Measurements from ENCODE around the gene MT4.
"Not testable (repeated sequence)": the region's sequence is repeated elsewhere in the genome, so short reads cannot be mapped to it uniquely, and the experiment has no call there.

The MT4 gene

GRCh38 chr16:56580391-56581048, 15.6 kb downstream of the MT4 start:
- no peaks in the 10 kb centered on the region for H3K36me3 Mint-ChIP-seq (ENCODE audit: low read depth)
- H3K27me3 Mint-ChIP-seq, result no peaks in the 10 kb centered on the region
- H3K9me3 Mint-ChIP-seq, result no peaks in the 10 kb centered on the region
- ATAC-seq, result no peak
- no peak overlapping the region for H3K4me3 Mint-ChIP-seq
- no peak overlapping the region for H3K27ac Mint-ChIP-seq
- peaks cover 3% of the 10 kb centered on the region for H3K4me1 Mint-ChIP-seq
- no peak for DNase-seq

DNA sequence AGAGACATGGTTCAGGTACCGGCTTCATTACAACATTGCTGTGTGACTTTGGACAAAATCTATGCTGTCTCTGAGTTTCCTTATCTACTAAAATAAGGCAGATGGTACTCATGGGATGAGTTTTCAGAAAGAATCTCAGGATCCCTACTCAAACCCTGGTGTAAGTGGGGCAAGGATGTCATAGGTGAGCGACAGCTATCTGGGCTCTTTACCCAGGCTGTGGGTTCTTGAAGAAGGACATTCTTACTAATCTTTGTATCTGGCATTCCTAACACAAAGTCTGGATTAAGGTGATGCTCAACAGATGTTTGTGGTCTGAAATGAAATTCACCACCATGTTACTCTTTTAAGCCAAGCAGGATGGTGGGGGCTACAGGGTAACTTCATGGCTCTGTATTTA, 18.0 kb downstream of the MT4 start:
- not testable (repeated sequence) for H3K4me1 Mint-ChIP-seq; H3K27ac Mint-ChIP-seq; H3K9me3 Mint-ChIP-seq; H3K27me3 Mint-ChIP-seq; H3K36me3 Mint-ChIP-seq (ENCODE audit: low read depth); ATAC-seq; DNase-seq; H3K4me3 Mint-ChIP-seq

DNA sequence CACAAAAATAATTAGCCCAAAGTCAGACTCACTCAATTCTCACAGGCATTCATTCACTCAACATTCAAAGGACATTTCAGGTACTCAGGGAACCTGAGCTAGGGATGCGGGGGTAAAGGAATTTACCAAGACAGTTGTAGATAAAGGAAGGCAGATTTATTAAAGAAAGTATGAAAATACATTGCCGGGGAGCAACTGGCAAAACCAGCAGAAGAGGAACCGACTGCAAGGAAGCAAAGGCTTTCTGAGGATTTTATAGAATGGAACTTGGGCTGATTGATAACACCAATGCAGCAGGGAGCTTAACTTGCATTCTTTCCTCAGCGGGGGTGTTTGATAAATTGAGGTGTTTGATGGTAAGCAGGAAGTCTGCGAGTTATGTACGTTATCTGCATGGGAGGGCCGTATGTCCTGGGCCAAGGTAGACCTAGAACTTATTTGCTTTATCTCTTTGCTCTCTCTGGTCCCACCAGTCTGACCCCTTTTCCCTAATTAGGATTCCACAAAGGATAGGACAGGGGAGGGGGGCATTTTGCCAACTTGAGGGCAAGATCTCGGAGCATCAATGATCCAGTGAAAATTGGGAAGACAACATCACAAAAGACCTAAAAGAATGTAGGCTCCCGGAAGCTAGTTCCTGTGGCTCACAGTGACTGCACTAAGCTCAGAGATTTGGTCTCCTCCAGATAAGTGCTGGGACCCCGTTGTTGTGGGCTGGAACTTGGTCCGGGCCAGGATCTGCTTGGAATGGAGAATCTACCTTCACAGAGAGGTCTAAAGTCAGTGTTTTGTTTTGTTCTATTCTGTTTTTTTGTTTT, 18.7 kb downstream of the MT4 start:
- Mint-ChIP-seq H3K9me3 (no peaks in the 10 kb centered on the region), H3K36me3 (ENCODE audit: low read depth) (no peaks in the 10 kb centered on the region), H3K27me3 (peaks cover 7% of the 10 kb centered on the region), H3K4me3 (no peak overlapping the region), H3K4me1 (no peaks in the 10 kb centered on the region), H3K27ac (no peak overlapping the region)
- no peak for DNase-seq
- no peak for ATAC-seq

DNA sequence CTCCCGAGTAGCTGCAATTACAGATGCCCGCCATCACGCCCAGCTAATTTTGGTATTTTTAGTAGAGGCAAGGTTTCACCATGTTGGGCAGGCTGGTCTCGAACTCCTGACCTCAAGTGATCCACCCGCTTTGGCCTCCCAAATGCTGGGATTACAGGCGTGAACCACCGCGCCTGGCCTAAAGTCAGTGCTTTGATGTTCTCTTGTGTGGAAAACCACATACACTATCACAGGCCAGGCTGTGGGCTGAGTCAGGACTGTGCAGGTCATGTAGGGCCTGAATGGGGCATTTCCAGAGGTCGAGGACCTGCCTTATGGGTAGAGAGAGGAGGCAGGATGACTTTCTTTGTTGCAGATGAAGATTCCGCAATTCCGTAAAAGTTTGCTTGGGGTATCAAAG, 19.4 kb downstream of the MT4 start:
- ATAC-seq (no peak), DNase-seq (no peak)
- Mint-ChIP-seq H3K4me3 (no peak overlapping the region), H3K27me3 (peaks cover 11% of the 10 kb centered on the region), H3K27ac (no peak overlapping the region), H3K4me1 (peaks cover 3% of the 10 kb centered on the region), H3K36me3 (ENCODE audit: low read depth) (no peaks in the 10 kb centered on the region), H3K9me3 (no peaks in the 10 kb centered on the region)

- DNase-seq, result no peak
- no peak overlapping the region for H3K27ac Mint-ChIP-seq
- H3K27me3 Mint-ChIP-seq, result peaks cover 22% of the 10 kb centered on the region
- no peaks in the 10 kb centered on the region for H3K36me3 Mint-ChIP-seq (ENCODE audit: low read depth)
- no peak for ATAC-seq
- H3K9me3 Mint-ChIP-seq, result no peaks in the 10 kb centered on the region
- peak overlapping the region; percentile 76 for H3K4me3 Mint-ChIP-seq
- peaks cover 11% of the 10 kb centered on the region for H3K4me1 Mint-ChIP-seq
These were observed 23.9 kb downstream of the MT4 start for GRCh38 chr16:56588781-56589140.

DNA sequence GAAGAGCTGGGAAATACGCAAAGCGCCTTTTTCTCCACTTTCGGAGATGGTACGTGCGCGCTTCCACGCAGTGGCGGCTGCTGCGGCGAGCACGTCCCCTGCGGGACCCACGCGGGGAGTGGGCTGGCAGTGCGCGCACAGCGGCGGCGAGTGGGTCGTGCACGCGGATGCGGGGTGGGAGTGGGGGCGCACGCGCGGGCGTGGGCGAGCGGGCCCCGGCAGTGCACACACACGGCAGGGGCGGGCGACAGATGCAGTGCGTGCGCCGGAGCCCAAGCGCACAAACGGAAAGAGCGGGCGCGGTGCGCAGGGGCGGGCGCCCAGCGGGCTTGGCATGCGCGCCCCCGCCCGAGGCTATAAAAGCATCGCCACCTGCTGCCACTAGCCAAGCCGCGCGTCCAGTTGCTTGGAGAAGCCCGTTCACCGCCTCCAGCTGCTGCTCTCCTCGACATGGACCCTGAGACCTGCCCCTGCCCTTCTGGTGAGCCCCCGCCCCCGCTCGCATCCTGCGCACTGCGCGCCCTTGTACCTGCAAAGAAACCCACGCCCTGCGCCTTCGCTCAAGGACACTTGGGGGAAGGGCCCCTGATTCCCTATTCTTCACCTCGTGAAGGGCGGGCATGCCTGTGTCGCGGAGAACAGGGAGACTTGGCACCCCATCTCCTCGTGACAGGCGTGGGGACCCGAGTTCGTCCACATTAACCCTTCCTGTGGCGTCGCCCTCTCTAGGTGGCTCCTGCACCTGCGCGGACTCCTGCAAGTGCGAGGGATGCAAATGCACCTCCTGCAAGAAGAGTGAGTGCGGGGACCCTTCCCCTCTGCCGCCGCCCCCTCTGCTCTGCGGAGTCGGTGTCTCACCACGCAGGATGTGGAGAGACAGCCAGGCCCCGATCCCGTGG, 24.5 kb downstream of the MT4 start, which contains the start of gene MT3:
TSS of gene MT3 (plus strand) at position 388 of the 899 bp plus-strand sequence. CDS start at position 451, 63 bp downstream.
- Mint-ChIP-seq H3K4me1 (peaks cover 11% of the 10 kb centered on the region), H3K36me3 (ENCODE audit: low read depth) (no peaks in the 10 kb centered on the region), H3K9me3 (no peaks in the 10 kb centered on the region), H3K27ac (no peak within 1 kb of the TSS), H3K27me3 (peaks cover 22% of the 10 kb centered on the region), H3K4me3 (peak within 1 kb of the TSS; percentile 76)
- peak; percentile 56 for ATAC-seq
- peak; percentile 55 for DNase-seq

DNA sequence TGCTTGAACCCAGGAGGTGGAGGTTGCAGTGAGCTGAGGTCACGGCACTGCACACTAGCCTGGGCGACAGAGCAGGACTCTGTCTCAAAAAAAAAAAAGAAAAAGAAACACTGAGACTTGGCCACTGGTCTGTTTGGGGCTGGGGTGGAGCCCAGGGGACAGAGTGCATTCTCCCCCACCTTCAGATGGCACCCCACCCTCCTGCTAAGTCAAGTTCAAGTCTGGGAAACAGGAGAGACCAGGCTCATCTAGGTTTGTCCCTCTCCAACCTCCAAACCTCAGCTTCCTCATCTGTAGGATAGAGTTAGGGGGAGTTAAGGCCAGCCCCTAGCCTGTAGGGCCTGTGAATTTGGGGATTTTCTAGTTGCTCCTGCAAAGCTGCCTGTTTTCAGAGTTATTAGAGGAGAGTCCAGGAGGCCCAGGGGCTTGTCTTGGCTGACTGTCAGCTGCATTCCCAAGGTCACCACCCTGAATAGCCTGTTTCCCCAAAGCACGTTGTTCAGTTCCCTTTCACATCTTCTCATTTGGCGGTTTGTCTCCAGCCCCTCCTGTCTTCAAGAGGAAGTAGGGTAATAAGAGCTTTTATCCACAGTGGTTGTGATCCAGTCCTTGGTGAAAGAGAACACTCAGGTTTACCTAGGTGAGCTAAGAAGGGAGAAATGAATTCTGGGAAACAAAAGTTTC, 26.6 kb downstream of the MT4 start:
- H3K36me3 Mint-ChIP-seq (ENCODE audit: low read depth), result no peaks in the 10 kb centered on the region
- no peak for DNase-seq
- no peak for ATAC-seq
- peaks cover 11% of the 10 kb centered on the region for H3K4me1 Mint-ChIP-seq
- H3K4me3 Mint-ChIP-seq, result no peak overlapping the region
- H3K27me3 Mint-ChIP-seq, result peaks cover 19% of the 10 kb centered on the region
- H3K27ac Mint-ChIP-seq, result no peak overlapping the region
- no peaks in the 10 kb centered on the region for H3K9me3 Mint-ChIP-seq

DNA sequence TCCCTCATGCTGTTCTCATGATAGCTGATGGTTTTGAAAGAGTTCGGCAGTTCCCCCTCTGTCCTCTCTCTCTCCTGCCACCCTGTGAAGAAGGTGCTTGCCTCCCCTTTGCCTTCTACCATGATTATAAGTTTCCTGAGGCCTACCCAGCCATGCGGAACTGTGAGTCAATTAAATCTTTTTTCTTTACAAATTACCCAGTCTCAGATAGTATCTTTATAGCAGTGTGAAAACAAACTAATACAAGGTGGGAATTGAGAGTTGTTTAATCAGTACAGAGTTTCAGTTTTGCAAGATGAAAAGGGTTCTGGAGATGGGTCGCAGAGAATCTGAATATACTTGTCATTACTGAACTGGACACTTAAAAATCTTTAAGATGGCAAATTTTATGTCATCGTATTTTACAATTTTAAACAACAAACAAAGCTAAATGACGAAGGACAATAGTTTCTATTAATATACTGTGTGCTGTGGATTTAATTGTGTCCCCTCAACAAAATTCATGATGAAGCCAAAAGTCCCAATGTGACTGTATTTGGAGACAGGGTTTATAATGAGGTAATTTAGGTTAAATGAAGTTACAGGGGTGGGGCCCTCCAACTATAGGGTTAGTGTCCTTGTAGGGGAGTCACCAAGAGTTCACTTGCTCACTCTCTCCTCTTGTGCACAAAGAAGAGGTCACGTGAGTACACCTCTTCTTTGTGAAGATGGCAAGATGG, 28.9 kb downstream of the MT4 start:
- Mint-ChIP-seq H3K27ac (no peak overlapping the region), H3K4me3 (no peak overlapping the region), H3K9me3 (no peaks in the 10 kb centered on the region), H3K36me3 (ENCODE audit: low read depth) (no peaks in the 10 kb centered on the region), H3K27me3 (peaks cover 15% of the 10 kb centered on the region), H3K4me1 (peaks cover 16% of the 10 kb centered on the region)
- DNase-seq (no peak), ATAC-seq (no peak)

- no peak overlapping the region for H3K27ac Mint-ChIP-seq
- peaks cover 14% of the 10 kb centered on the region for H3K4me1 Mint-ChIP-seq
- H3K9me3 Mint-ChIP-seq, result no peaks in the 10 kb centered on the region
- H3K36me3 Mint-ChIP-seq (ENCODE audit: low read depth), result no peaks in the 10 kb centered on the region
- DNase-seq, result no peak
- no peak overlapping the region for H3K4me3 Mint-ChIP-seq
- peaks cover 13% of the 10 kb centered on the region for H3K27me3 Mint-ChIP-seq
- ATAC-seq, result no peak
These were observed 29.4 kb downstream of the MT4 start for GRCh38 chr16:56594292-56594619.

GRCh38 chr16:56600398-56600999, 35.6 kb downstream of the MT4 start:
- peak; percentile 60 for ATAC-seq
- H3K36me3 Mint-ChIP-seq (ENCODE audit: low read depth), result no peaks in the 10 kb centered on the region
- H3K4me1 Mint-ChIP-seq, result peaks cover 6% of the 10 kb centered on the region
- H3K27me3 Mint-ChIP-seq, result peaks cover 8% of the 10 kb centered on the region
- no peak overlapping the region for H3K4me3 Mint-ChIP-seq
- H3K27ac Mint-ChIP-seq, result no peak overlapping the region
- no peaks in the 10 kb centered on the region for H3K9me3 Mint-ChIP-seq
- no peak for DNase-seq

DNA sequence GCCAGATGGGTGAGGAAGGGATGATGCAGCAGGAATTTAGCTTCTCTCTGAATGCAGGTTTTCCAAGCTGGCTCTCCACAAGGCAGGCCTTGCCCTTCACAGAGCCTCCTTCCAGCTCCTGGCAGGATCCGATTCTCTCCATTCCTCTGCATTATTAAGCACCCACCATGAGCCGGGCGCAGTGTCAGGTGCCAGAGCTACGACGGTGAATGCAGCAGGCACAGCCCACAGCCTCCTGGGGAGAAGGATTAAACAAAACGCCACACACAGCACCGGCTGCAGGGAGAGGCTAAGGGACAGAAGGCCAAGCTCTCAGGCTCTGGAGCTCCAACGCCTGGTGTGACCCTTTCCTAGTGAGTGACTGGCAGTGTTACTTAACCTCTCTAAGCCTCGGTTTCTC, 36.5 kb downstream of the MT4 start:
- Mint-ChIP-seq H3K4me1 (peaks cover 11% of the 10 kb centered on the region), H3K9me3 (no peaks in the 10 kb centered on the region), H3K27me3 (peaks cover 8% of the 10 kb centered on the region), H3K4me3 (no peak overlapping the region), H3K36me3 (ENCODE audit: low read depth) (no peaks in the 10 kb centered on the region), H3K27ac (no peak overlapping the region)
- DNase-seq (no peak), ATAC-seq (no peak)

DNA sequence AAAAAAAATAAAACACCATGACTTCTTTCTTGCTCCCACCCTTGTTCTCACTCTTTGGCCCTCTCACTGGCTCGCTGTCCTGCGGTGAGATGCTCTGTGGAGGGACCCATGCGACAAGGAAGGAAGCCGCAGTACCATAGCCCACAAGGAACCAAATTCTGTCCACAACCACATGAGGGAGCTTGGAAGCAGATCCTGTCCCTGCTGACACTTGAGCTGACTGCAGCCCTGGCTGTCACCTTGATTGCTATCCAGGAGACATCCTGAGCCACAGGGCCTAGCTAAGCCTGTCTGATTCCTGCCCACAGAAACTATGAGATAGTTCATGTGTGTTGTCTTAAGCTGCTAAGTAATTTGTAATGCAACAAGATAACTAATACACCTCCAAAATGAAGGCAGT, 38.7 kb downstream of the MT4 start:
- no peaks in the 10 kb centered on the region for H3K36me3 Mint-ChIP-seq (ENCODE audit: low read depth)
- peaks cover 22% of the 10 kb centered on the region for H3K4me1 Mint-ChIP-seq
- H3K9me3 Mint-ChIP-seq, result no peaks in the 10 kb centered on the region
- H3K27me3 Mint-ChIP-seq, result peaks cover 6% of the 10 kb centered on the region
- H3K27ac Mint-ChIP-seq, result no peak overlapping the region
- no peak overlapping the region for H3K4me3 Mint-ChIP-seq
- ATAC-seq (no peak), DNase-seq (no peak)

GRCh38 chr16:56604966-56605365, 40.1 kb downstream of the MT4 start:
- peaks cover 6% of the 10 kb centered on the region for H3K27me3 Mint-ChIP-seq
- ATAC-seq, result no peak
- DNase-seq, result no peak
- H3K9me3 Mint-ChIP-seq, result no peaks in the 10 kb centered on the region
- H3K36me3 Mint-ChIP-seq (ENCODE audit: low read depth), result peaks cover 2% of the 10 kb centered on the region
- H3K27ac Mint-ChIP-seq, result no peak overlapping the region
- peaks cover 31% of the 10 kb centered on the region for H3K4me1 Mint-ChIP-seq
- H3K4me3 Mint-ChIP-seq, result no peak overlapping the region

Measured in activated naive CD8-positive, alpha-beta T cell treated with anti-CD3 and anti-CD28 coated beads, Interleukin-2, amount 50 U/mL, for 24 hours (primary cell).